IMR-90 (cell line): ENCODE data around the gene LRCH4. TPM values are rescaled to one million over a fixed set of nuclear protein-coding genes. Genes with fewer than 3 reads are reported as not detected.

Experiments used
- ATAC-seq: fragments of 200-7000 bp; cut with Tn5 transposase; 2 replicates; pipeline ENCODE4 v1.9.1; 2020; ENCODE audit warnings: low read depth, mild to moderate bottlenecking, moderate library complexity
- BruUV-seq: library from RNA; stranded (reverse); fragments of 400-500 nt; replicated peaks from 2 replicates; lab custom pipeline; 2021; lab: Mats Ljungman, UMichigan
- CTCF ChIA-PET: fragments of 300-600 bp; formaldehyde crosslinking; extraction: SDS; loops from one replicate; lab custom pipeline; 2021; ENCODE audit warnings: antibody characterized with exemption; lab: Yijun Ruan, JAX
- POLR2A ChIA-PET: fragments of 300-600 bp; sonication (Branson Sonifier 250); formaldehyde crosslinking; loops from one replicate; lab custom pipeline; 2022; ENCODE audit warnings: antibody characterized with exemption; ENCODE audit not compliant: unreplicated experiment; lab: Charles Lee
- DNase-seq: peaks from one replicate; pipeline ENCODE4 v3.0.0; 2013
- H2AFZ ChIP-seq: replicated peaks from 2 replicates; pipeline ENCODE3; 2013; ENCODE audit warnings: low read length, mild to moderate bottlenecking; ENCODE audit not compliant: poor library complexity
- H2AK5ac ChIP-seq: 2 replicates; pipeline ENCODE4 v1.6.1; 2013; ENCODE audit warnings: low read depth, low read length, inconsistent platforms
- H2AK9ac ChIP-seq: replicated peaks from 2 replicates; pipeline ENCODE3; 2013; ENCODE audit warnings: mild to moderate bottlenecking, low read depth, low read length, moderate library complexity; ENCODE audit not compliant: poor library complexity
- H2BK120ac ChIP-seq: 2 replicates; pipeline ENCODE4 v1.6.1; 2013; ENCODE audit warnings: low read depth, low read length, inconsistent platforms
- H2BK15ac ChIP-seq: 3 replicates; pipeline ENCODE4 v1.6.1; 2013; ENCODE audit warnings: low read depth, low read length, inconsistent platforms
- H2BK20ac ChIP-seq: 2 replicates; pipeline ENCODE4 v1.6.1; 2013; ENCODE audit warnings: low read depth, mild to moderate bottlenecking, inconsistent platforms, low read length, moderate library complexity
- H2BK5ac ChIP-seq: 2 replicates; pipeline ENCODE4 v1.6.1; 2013; ENCODE audit warnings: mild to moderate bottlenecking, low read depth, low read length, inconsistent platforms; ENCODE audit not compliant: poor library complexity, severe bottlenecking
- H3K14ac ChIP-seq: replicated peaks from 2 replicates; pipeline ENCODE4 v1.6.1; 2013; ENCODE audit warnings: low read depth, low read length, inconsistent platforms
- H3K18ac ChIP-seq: 2 replicates; pipeline ENCODE4 v1.6.1; 2013; ENCODE audit warnings: low read depth, low read length, control low read depth
- H3K23ac ChIP-seq: 2 replicates; pipeline ENCODE4 v1.6.1; 2013; ENCODE audit warnings: low read depth, low read length, inconsistent platforms
- H3K27ac ChIP-seq: 2 replicates; pipeline ENCODE4 v1.5.1; 2013; ENCODE audit warnings: mild to moderate bottlenecking, control low read depth, low read length; ENCODE audit not compliant: insufficient read depth
- H3K27me3 ChIP-seq: 2 replicates; pipeline ENCODE4 v1.6.1; 2013; ENCODE audit warnings: low read length; ENCODE audit not compliant: control insufficient read depth, insufficient read depth
- H3K36me3 ChIP-seq: 2 replicates; pipeline ENCODE4 v1.6.1; 2013; ENCODE audit warnings: low read length, mixed read lengths; ENCODE audit not compliant: control insufficient read depth, insufficient read depth
- H3K4ac ChIP-seq: 2 replicates; pipeline ENCODE4 v1.6.1; 2013; ENCODE audit warnings: low read depth, low read length, inconsistent platforms
- H3K4me1 ChIP-seq: 2 replicates; pipeline ENCODE4 v1.6.1; 2013; ENCODE audit warnings: low read length, mixed read lengths; ENCODE audit not compliant: control insufficient read depth, insufficient read depth
- H3K4me2 ChIP-seq: 2 replicates; pipeline ENCODE4 v1.6.1; 2013; ENCODE audit warnings: low read depth, mild to moderate bottlenecking, control low read depth, low read length, moderate library complexity
- H3K4me3 ChIP-seq: 2 replicates; pipeline ENCODE4 v1.5.1; 2013; ENCODE audit warnings: low read depth, mild to moderate bottlenecking, control low read depth, low read length, moderate library complexity; ENCODE audit not compliant: insufficient read depth
- H3K56ac ChIP-seq: 2 replicates; pipeline ENCODE4 v1.6.1; 2013; ENCODE audit warnings: low read length, inconsistent platforms; ENCODE audit not compliant: insufficient read depth; ENCODE audit errors: extremely low read depth
- H3K79me1 ChIP-seq, 2 experiments: 2 replicates each; pipeline ENCODE4 v1.6.1; 2013; ENCODE audit warnings: low read length in 2 of 2, inconsistent platforms in 1 of 2, low read depth in 1 of 2
- H3K9ac ChIP-seq: 2 replicates; pipeline ENCODE4 v1.6.1; 2013; ENCODE audit warnings: low read depth, low read length, control low read depth
- H3K9me1 ChIP-seq: 2 replicates; pipeline ENCODE4 v1.6.1; 2013; ENCODE audit warnings: low read length, inconsistent platforms; ENCODE audit not compliant: insufficient read depth
- H3K9me3 ChIP-seq: 2 replicates; pipeline ENCODE4 v1.6.1; 2013; ENCODE audit warnings: low read length; ENCODE audit not compliant: control insufficient read depth, insufficient read depth
- H4K20me1 ChIP-seq: 2 replicates; pipeline ENCODE4 v1.6.1; 2013; ENCODE audit warnings: low read length, inconsistent platforms; ENCODE audit not compliant: insufficient read depth
- H4K5ac ChIP-seq: 2 replicates; pipeline ENCODE4 v1.6.1; 2013; ENCODE audit warnings: mild to moderate bottlenecking, low read depth, low read length, control low read depth
- H4K8ac ChIP-seq, 2 experiments: 2 replicates each; pipeline ENCODE4 v1.6.1; 2013; ENCODE audit warnings: low read depth in 2 of 2, low read length in 2 of 2, control low read depth in 1 of 2, inconsistent platforms in 1 of 2
- H4K91ac ChIP-seq: 2 replicates; pipeline ENCODE4 v1.6.1; 2013; ENCODE audit warnings: low read depth, low read length, inconsistent platforms; ENCODE audit not compliant: insufficient read depth
- BHLHE40 ChIP-seq: fragments of 150-350 bp; IDR thresholded peaks from 2 replicates; pipeline ENCODE4 v1.6.1; 2016; ENCODE audit warnings: mild to moderate bottlenecking, low read depth, low read length
- CHD1 ChIP-seq: IDR thresholded peaks from 2 replicates; pipeline ENCODE4 v1.6.1; 2012; ENCODE audit warnings: low read depth, low read length, improper control_type of control experiment
- CTCF ChIP-seq: conservative IDR thresholded peaks from 2 replicates; pipeline ENCODE4 v1.5.1; 2012; ENCODE audit warnings: mild to moderate bottlenecking, low read depth, low read length, improper control_type of control experiment
- FOS ChIP-seq: fragments of 150-350 bp; IDR thresholded peaks from 2 replicates; pipeline ENCODE4 v1.6.1; 2016; ENCODE audit warnings: low read depth, low read length
- MAZ ChIP-seq: IDR thresholded peaks from 2 replicates; pipeline ENCODE4 v1.6.1; 2012; ENCODE audit warnings: low read depth, mild to moderate bottlenecking, low read length, improper control_type of control experiment, moderate library complexity, borderline replicate concordance
- NFE2L2 ChIP-seq: fragments of 150-350 bp; IDR thresholded peaks from 2 replicates; pipeline ENCODE4 v1.6.1; 2016; ENCODE audit warnings: low read depth, mild to moderate bottlenecking, low read length
- POLR2A ChIP-seq: IDR thresholded peaks from 2 replicates; pipeline ENCODE4 v1.6.1; 2012; ENCODE audit warnings: mild to moderate bottlenecking, low read depth, low read length
- RCOR1 ChIP-seq: IDR thresholded peaks from 2 replicates; pipeline ENCODE4 v1.6.1; 2012; ENCODE audit warnings: mild to moderate bottlenecking, low read length, improper control_type of control experiment; ENCODE audit not compliant: insufficient replicate concordance
- RFX5 ChIP-seq: IDR thresholded peaks from 2 replicates; pipeline ENCODE4 v1.8.0; 2012; ENCODE audit warnings: low read depth, mild to moderate bottlenecking, low read length, moderate library complexity
- SMC3 ChIP-seq: fragments of 150-350 bp; IDR thresholded peaks from 2 replicates; pipeline ENCODE4 v1.6.1; 2016; ENCODE audit warnings: low read depth, mild to moderate bottlenecking, antibody characterized with exemption, low read length, moderate library complexity
- WGBS, 2 experiments: methylation state at CpG; one replicate each; pipeline versions ENCODE4 v1.1.5 to v1.1.7; 2013; ENCODE audit warnings: missing lambda C conversion rate in 2 of 2; ENCODE audit not compliant: insufficient read length in 1 of 2; ENCODE audit errors: extremely low coverage in 2 of 2; 5-methylcytosine and 5-hydroxymethylcytosine counted together
- dilution Hi-C: fragments of 300-500 bp; cut with HindIII; formaldehyde crosslinking; loops from one replicate; pipeline ENCODE4 v1.14.3; 2018; ENCODE audit warnings: low sequenced_read_pairs; ENCODE audit not compliant: unreplicated experiment
- in situ Hi-C: fragments of 300-500 bp; cut with MboI; formaldehyde crosslinking; loops from 3 replicates; pipeline ENCODE4 v1.14.3; 2019; ENCODE audit warnings: low sequenced_read_pairs, inconsistent platforms, mixed read lengths
- intact Hi-C: fragments of 100-400 bp; cut with micrococcal nuclease; formaldehyde crosslinking; loops from 2 replicates; pipeline ENCODE4 v1.10.0; 2022
- polyA plus RNA-seq, 3 experiments: library from polyadenylated mRNA; depleted of rRNA; stranded (reverse); fragments of >200 nt; gene quantifications; 2 replicates each; pipeline ENCODE4 v1.2.3, GENCODE V29; 2012; ENCODE audit warnings: low replicate concordance in 1 of 3
- total RNA-seq: library from RNA; depleted of rRNA; stranded (reverse); fragments of >200 nt; gene quantifications from 2 replicates; pipeline ENCODE4 v1.2.3, GENCODE V29; 2012
- TF ChIP-seq, protein P1 (sequence below): fragments of 150-350 bp; IDR thresholded peaks from 2 replicates; pipeline ENCODE4 v1.6.1; 2016; ENCODE audit warnings: low read depth, mild to moderate bottlenecking, low read length, moderate library complexity, borderline replicate concordance

LRCH4 gene
- total and polyA plus RNA-seq, 2 of the 4 experiments (the other 2 are of a cell fraction): 5.0 to 41.3 TPM

GRCh38 chr7:100591596-100591995, 5.7 kb upstream of the LRCH4 start:
- H3K4me1 ChIP-seq: peaks cover 5% of the 10 kb centered on the region; the same call in 1 of the 2 replicates
- H2BK20ac ChIP-seq: no peak overlapping the region
- TF ChIP-seq BHLHE40 (no peak), NFE2L2 (no peak), FOS (no peak), CHD1 (no peak), SMC3 (no peak), RCOR1 (no peak), POLR2A (no peak), RFX5 (no peak), CTCF (no peak), MAZ (no peak)
- TF ChIP-seq, protein P1, sequence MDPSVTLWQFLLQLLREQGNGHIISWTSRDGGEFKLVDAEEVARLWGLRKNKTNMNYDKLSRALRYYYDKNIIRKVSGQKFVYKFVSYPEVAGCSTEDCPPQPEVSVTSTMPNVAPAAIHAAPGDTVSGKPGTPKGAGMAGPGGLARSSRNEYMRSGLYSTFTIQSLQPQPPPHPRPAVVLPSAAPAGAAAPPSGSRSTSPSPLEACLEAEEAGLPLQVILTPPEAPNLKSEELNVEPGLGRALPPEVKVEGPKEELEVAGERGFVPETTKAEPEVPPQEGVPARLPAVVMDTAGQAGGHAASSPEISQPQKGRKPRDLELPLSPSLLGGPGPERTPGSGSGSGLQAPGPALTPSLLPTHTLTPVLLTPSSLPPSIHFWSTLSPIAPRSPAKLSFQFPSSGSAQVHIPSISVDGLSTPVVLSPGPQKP: no peak
- no peak overlapping the region for H3K56ac ChIP-seq
- WGBS, 2 experiments: 97% methylated on average over 9 of the region's 17 CpGs; no CpG with 5 or more reads in 1 of the 2 experiments
- no peak overlapping the region for H2AFZ ChIP-seq
- no peak overlapping the region for H4K8ac ChIP-seq
- intact Hi-C loops: no loop called here
- in situ Hi-C loops: loop anchor here (25.0 kb wide), 1 partner anchor 271 kb away; the partner anchor contains the start of genes SLC12A9 and TRIP6
- no peak overlapping the region for H2BK5ac ChIP-seq
- dilution Hi-C loops: no loop called here
- H3K9me3 ChIP-seq: no peaks in the 10 kb centered on the region
- no peak overlapping the region for H3K27ac ChIP-seq
- H3K9me1 ChIP-seq: 0 out of 2 replicates have a peak, but pooled peaks cover 6% of the 10 kb centered on the region
- ATAC-seq: no peak
- H4K20me1 ChIP-seq: no peaks in the 10 kb centered on the region
- no peak overlapping the region for H4K5ac ChIP-seq
- no peak overlapping the region for H3K9ac ChIP-seq
- no peak overlapping the region for H3K14ac ChIP-seq
- no peak overlapping the region for H3K23ac ChIP-seq
- H2AK9ac ChIP-seq: no peak overlapping the region
- no peak overlapping the region for H3K4ac ChIP-seq
- H4K91ac ChIP-seq: no peak overlapping the region
- ChIA-PET POLR2A (no interaction called here), CTCF (no interaction called here)
- peaks cover 0 to 4% of the 10 kb centered on the region in 2 experiments; a peak in 1 of 4 replicates for H3K79me1 ChIP-seq
- H2AK5ac ChIP-seq: no peak overlapping the region
- H2BK120ac ChIP-seq: no peak overlapping the region
- no peak overlapping the region for H2BK15ac ChIP-seq
- no peak overlapping the region for H3K18ac ChIP-seq
- no peak overlapping the region for H3K4me3 ChIP-seq
- peaks cover 1% of the 10 kb centered on the region; the same call in 1 of the 2 replicates for H3K36me3 ChIP-seq
- no peaks in the 10 kb centered on the region for H3K27me3 ChIP-seq
- no peak overlapping the region for H3K4me2 ChIP-seq
- no TSS peak for BruUV-seq
- no peak for DNase-seq
